MCF 10A (cell line): ENCODE data around the gene APCDD1L. TPM values are rescaled to one million over a fixed set of nuclear protein-coding genes. Genes with fewer than 3 reads are reported as not detected.

ENCODE experiments used
- BruUV-seq: library from RNA; stranded (reverse); fragments of 400-500 nt; replicated peaks from 2 replicates; lab custom pipeline; 2021; lab: Mats Ljungman, UMichigan
- CTCF ChIA-PET: fragments of 300-600 bp; sonication (Branson Sonifier 250); formaldehyde crosslinking; extraction: SDS; loops from one replicate; lab custom pipeline; 2021; ENCODE audit warnings: antibody characterized with exemption, inconsistent platforms; lab: Yijun Ruan, JAX
- POLR2A ChIA-PET: fragments of 300-600, 350-650 bp; sonication (Branson Sonifier 250); formaldehyde crosslinking; extraction: SDS; loops from one replicate; lab custom pipeline; 2020; ENCODE audit warnings: antibody characterized with exemption, inconsistent platforms; lab: Yijun Ruan, JAX
- DNase-seq: peaks from one replicate; pipeline ENCODE4 v3.0.0-alpha.2; 2018; ENCODE audit not compliant: unreplicated experiment
- H3K27ac Mint-ChIP-seq: one replicate; pipeline ENCODE4 v1.8.0; 2022; ENCODE audit warnings: mild to moderate bottlenecking, low read depth, mixed read lengths; ENCODE audit not compliant: unreplicated experiment
- H3K27me3 Mint-ChIP-seq: one replicate; pipeline ENCODE4 v1.8.0; 2022; ENCODE audit warnings: mixed read lengths; ENCODE audit not compliant: insufficient read depth, unreplicated experiment
- H3K36me3 Mint-ChIP-seq: one replicate; pipeline ENCODE4 v1.8.0; 2022; ENCODE audit warnings: mild to moderate bottlenecking, moderate library complexity, mixed read lengths; ENCODE audit not compliant: insufficient read depth, unreplicated experiment
- H3K4me1 Mint-ChIP-seq: one replicate; pipeline ENCODE4 v1.8.0; 2022; ENCODE audit warnings: mixed read lengths; ENCODE audit not compliant: insufficient read depth, unreplicated experiment
- H3K4me3 Mint-ChIP-seq: one replicate; pipeline ENCODE4 v1.8.0; 2022; ENCODE audit warnings: mild to moderate bottlenecking, moderate library complexity, mixed read lengths; ENCODE audit not compliant: unreplicated experiment
- H3K9me3 Mint-ChIP-seq: one replicate; pipeline ENCODE4 v1.8.0; 2022; ENCODE audit warnings: mixed read lengths; ENCODE audit not compliant: unreplicated experiment
- CTCF ChIP-seq: fragments of 200-600 bp; IDR thresholded peaks from one replicate; pipeline ENCODE4 v1.8.0; 2022; ENCODE audit warnings: antibody characterized with exemption, mild to moderate bottlenecking; ENCODE audit not compliant: unreplicated experiment
- intact Hi-C: fragments of 100-400 bp; cut with micrococcal nuclease; formaldehyde crosslinking; loops from 2 replicates; pipeline ENCODE4 v1.14.1; 2022
- total RNA-seq: library from RNA; stranded (reverse); gene quantifications from 2 replicates; pipeline ENCODE4 v1.2.3, GENCODE V29; 2022

The APCDD1L gene
- total RNA-seq, 1 experiment from 2014 or later: 0.86 TPM

- DNase-seq: no peak
- BruUV-seq: no TSS peak
- Mint-ChIP-seq H3K36me3 (peaks cover 6% of the 10 kb centered on the region), H3K4me3 (no peak overlapping the region), H3K27me3 (no peaks in the 10 kb centered on the region), H3K4me1 (no peaks in the 10 kb centered on the region), H3K9me3 (peaks cover 33% of the 10 kb centered on the region), H3K27ac (no peak overlapping the region)
- CTCF ChIA-PET: interaction anchor here (0.7 to 2.7 kb wide), 2 partner anchors 8 to 9 kb away, joined by 3 to 6 read pairs; no protein-coding TSS in a partner anchor
- no peak for TF ChIP-seq CTCF
- POLR2A ChIA-PET: no interaction called here
- intact Hi-C loops: no loop called here
These were observed 15.9 kb upstream of the APCDD1L start for GRCh38 chr20:58531063-58531462.

- no peak overlapping the region for H3K27ac Mint-ChIP-seq
- no peaks in the 10 kb centered on the region for H3K4me1 Mint-ChIP-seq
- TF ChIP-seq CTCF: no peak
- H3K36me3 Mint-ChIP-seq: peaks cover 6% of the 10 kb centered on the region
- CTCF ChIA-PET: no interaction called here
- H3K9me3 Mint-ChIP-seq: peaks cover 31% of the 10 kb centered on the region
- intact Hi-C loops: no loop called here
- POLR2A ChIA-PET: interaction anchor here (0.8 kb wide), 1 partner anchor 29 kb away, joined by 5 read pairs; no protein-coding TSS in a partner anchor
- H3K27me3 Mint-ChIP-seq: no peaks in the 10 kb centered on the region
- no peak overlapping the region for H3K4me3 Mint-ChIP-seq
- BruUV-seq: no TSS peak
- DNase-seq: no peak
These were observed 13.2 kb upstream of the APCDD1L start for GRCh38 chr20:58528412-58528811.

- no peak for DNase-seq
- no peak overlapping the region for H3K4me3 Mint-ChIP-seq
- ChIA-PET CTCF (no interaction called here), POLR2A (interaction anchor here (0.7 kb wide), 1 partner anchor 137 kb away, joined by 3 read pairs; the partner anchor contains the start of gene VAPB)
- H3K9me3 Mint-ChIP-seq: peaks cover 15% of the 10 kb centered on the region
- intact Hi-C loops: no loop called here
- peaks cover 6% of the 10 kb centered on the region for H3K36me3 Mint-ChIP-seq
- no peak overlapping the region for H3K27ac Mint-ChIP-seq
- H3K4me1 Mint-ChIP-seq: no peaks in the 10 kb centered on the region
- no peak for TF ChIP-seq CTCF
- BruUV-seq: no TSS peak
- H3K27me3 Mint-ChIP-seq: no peaks in the 10 kb centered on the region
These were observed 11.2 kb upstream of the APCDD1L start for GRCh38 chr20:58526411-58526810.

GRCh38 chr20:58524814-58525213, 9.6 kb upstream of the APCDD1L start:
- Mint-ChIP-seq H3K4me3 (no peak overlapping the region), H3K4me1 (no peaks in the 10 kb centered on the region), H3K27me3 (no peaks in the 10 kb centered on the region), H3K27ac (no peak overlapping the region), H3K36me3 (peaks cover 6% of the 10 kb centered on the region), H3K9me3 (peaks cover 7% of the 10 kb centered on the region)
- BruUV-seq: no TSS peak
- CTCF ChIA-PET: interaction anchor here (1.2 kb wide), 1 partner anchor 13 kb away, joined by 4 read pairs; no protein-coding TSS in a partner anchor
- POLR2A ChIA-PET: no interaction called here
- DNase-seq: peak; percentile 14
- no peak for TF ChIP-seq CTCF
- intact Hi-C loops: no loop called here
